HG03039 (cell line): Measurements from ENCODE around the gene FOXR1.

ENCODE experiments used
- ATAC-seq: cut with Tn5 transposase; IDR thresholded peaks from one replicate; pipeline ENCODE4 v1.9.1; 2021; ENCODE audit warnings: mild to moderate bottlenecking, moderate library complexity; ENCODE audit not compliant: unreplicated experiment

Gene FOXR1

GRCh38 chr11:119025541-119025940 lies 54.0 kb downstream of the FOXR1 start:
- ATAC-seq = no peak

- ATAC-seq = no peak
Measured at GRCh38 chr11:119025978-119026766, 54.6 kb downstream of the FOXR1 start.

DNA sequence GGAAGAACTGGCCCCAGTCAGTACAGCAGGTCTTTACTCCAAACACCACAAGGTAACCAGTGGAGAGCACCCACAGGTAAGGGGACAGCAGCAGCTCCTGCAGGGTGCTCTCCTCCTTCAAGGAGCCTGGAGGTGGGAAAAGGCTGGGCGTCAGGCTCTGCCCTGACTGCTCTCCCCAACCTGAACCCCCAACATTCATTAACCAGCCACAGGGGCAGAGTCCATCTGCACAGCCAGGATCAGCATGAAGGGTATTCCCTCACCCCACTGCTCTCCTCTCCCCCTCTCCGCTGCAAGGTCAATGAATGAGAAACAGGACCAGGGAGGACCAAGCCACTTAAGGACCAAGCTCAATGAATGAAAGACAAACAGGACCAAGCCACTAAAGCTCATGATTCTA lies 55.4 kb downstream of the FOXR1 start:
- ATAC-seq = no peak

DNA sequence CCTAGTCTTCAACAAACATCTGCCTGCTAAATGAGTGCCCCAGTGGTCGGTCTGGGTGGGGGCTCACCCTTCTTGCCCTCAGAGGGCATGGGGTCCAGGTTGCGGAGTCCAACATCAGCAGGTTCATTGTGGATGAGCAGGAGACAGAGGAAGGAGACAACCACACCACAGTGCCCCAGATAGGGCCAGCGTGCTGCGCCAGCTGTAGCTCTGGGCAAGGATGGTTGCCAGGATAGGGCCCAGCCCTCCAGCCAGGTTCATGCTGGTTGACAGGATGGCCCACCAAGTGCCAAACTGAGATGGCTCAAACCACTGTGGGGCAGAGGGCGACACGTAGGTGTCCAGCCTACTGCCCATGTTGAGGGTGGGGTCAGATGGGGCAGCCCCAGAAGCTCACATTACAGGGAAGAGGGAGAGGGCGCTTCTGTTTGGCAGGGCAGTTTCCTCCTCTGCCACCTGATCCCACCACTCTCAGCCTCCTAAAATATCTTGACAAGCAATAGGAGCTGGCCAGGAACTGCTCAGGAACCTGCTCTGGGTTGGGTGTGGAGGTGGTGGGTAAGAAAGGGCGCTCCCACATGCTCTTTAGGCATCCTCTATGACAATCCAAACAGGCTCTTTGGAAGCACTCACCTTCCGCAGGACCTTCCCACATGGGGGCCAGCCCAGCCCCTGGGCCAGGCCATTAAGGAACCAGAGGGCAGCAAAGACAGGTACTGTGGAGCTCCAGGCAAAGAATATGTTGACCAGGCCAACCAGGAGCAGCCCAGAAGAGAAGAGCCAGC lies 56.2 kb downstream of the FOXR1 start:
- no peak for ATAC-seq

- ATAC-seq = no peak
Measured at GRCh38 chr11:119028346-119029068, 56.9 kb downstream of the FOXR1 start.

DNA sequence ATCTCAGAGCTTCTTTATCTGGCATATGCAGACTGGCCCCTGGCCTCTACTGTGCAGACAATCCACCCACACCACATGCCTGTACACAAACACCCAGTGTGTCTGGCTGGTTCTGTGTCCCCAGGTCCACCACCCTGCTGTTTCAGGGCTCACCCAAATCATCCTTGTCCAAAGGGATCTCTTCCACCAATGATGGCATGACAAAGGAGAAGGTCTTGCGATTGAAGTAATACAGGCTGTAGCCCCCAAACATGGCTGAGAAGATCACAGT lies 57.4 kb downstream of the FOXR1 start:
- no peak for ATAC-seq

DNA sequence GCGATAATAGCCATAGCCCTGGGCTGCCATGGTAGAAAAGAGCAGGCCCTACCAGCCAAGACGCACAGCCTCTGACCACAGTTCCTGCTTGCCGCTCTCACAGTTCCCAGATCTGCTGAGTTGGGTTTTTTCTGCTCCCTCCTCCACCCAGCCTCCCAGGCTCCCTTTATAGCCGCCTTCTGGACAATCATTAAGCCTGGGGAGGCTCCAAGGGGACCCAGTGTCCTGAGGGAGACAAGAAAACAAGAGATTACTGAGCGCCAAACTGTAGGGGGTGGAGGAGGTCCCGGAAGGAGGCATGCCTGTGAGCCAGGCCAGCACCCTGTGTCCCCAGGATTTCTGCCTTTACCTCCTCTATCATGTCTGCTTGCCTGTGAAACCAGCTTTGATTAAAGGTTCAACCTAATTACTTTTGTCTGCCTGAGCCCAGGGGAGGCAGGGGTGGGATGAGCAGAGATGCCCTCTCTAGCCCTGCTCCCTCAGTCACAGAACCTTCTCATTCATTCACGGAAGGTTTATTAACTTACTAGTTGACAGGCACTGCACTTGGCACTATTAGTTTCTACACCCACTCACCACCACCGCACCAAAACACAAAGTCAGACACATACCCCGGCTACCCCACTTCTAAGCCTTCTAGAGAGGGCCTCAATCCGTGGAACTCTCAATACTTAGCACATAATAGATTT lies 57.9 kb downstream of the FOXR1 start:
- no peak for ATAC-seq

- peak; percentile 18 for ATAC-seq
Measured at GRCh38 chr11:119030029-119030328, 58.4 kb downstream of the FOXR1 start.

DNA sequence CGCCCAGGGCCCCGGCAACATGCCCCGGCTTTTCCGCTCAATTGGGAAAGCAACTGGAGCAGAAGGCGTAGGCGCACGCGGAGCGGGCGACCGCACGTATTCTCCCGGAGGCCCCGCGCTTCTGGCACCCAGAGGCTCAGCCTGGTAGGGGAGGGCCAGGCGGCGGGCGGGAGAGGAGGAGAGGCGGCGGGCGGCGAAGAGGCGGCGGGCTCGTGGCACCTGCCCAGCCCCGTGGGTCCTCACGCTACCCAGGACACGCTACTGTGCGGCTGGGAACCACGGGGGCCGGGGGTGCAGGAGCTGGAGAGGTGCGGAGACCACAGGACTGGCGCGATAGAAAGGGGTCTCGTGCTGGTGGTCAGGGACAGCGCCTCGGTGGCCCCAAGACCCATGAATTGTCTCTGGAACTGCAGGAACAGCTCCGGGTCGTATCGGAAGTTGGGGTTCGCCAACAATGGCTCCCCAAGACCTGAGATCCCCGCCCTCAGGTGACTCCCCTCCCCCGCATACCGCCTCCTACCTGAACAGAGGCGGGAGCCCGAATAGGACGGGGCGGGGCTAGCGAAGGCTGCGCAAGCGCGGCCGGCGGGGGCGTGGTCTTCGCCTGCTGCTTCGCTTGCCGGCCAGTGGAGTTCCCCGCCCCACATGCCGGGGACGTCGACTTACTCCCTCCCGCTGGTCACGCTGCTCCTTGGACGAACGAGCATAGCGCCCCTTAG lies 58.9 kb downstream of the FOXR1 start, which contains the start of gene SLC37A4:
TSS of gene SLC37A4 (minus strand) at position 549 of the 719 bp plus-strand sequence.
- ATAC-seq = peak; percentile 73
